Activated naive CD8-positive, alpha-beta T cell treated with anti-CD3 and anti-CD28 coated beads for 36 hours (primary cell): ENCODE data around the gene SMU1. TPM values are rescaled to one million over a fixed set of nuclear protein-coding genes. Genes with fewer than 3 reads are reported as not detected.

Experiments
- DNase-seq: peaks from one replicate; pipeline ENCODE4 v3.0.0; 2021
- H3K27ac Mint-ChIP-seq: one replicate; pipeline ENCODE4 v1.8.0; 2022; ENCODE audit warnings: mild to moderate bottlenecking, moderate library complexity, mixed read lengths
- H3K27me3 Mint-ChIP-seq: one replicate; pipeline ENCODE4 v1.8.0; 2022; ENCODE audit warnings: mild to moderate bottlenecking, mixed read lengths
- H3K36me3 Mint-ChIP-seq: one replicate; pipeline ENCODE4 v1.8.0; 2021; ENCODE audit warnings: mild to moderate bottlenecking, mixed read lengths
- H3K4me1 Mint-ChIP-seq: one replicate; pipeline ENCODE4 v1.8.0; 2021; ENCODE audit warnings: mixed read lengths
- H3K4me3 Mint-ChIP-seq: one replicate; pipeline ENCODE4 v1.8.0; 2022; ENCODE audit warnings: mild to moderate bottlenecking, moderate library complexity, mixed read lengths
- H3K9me3 Mint-ChIP-seq: one replicate; pipeline ENCODE4 v1.8.0; 2022; ENCODE audit warnings: mixed read lengths
- total RNA-seq, 2 experiments: library from RNA; stranded (reverse); gene quantifications; one replicate each; pipeline ENCODE4 v1.2.3, GENCODE V29; 2021

Gene SMU1
- 10 to 100 TPM; 27.0 to 28.9 TPM for total RNA-seq

DNA sequence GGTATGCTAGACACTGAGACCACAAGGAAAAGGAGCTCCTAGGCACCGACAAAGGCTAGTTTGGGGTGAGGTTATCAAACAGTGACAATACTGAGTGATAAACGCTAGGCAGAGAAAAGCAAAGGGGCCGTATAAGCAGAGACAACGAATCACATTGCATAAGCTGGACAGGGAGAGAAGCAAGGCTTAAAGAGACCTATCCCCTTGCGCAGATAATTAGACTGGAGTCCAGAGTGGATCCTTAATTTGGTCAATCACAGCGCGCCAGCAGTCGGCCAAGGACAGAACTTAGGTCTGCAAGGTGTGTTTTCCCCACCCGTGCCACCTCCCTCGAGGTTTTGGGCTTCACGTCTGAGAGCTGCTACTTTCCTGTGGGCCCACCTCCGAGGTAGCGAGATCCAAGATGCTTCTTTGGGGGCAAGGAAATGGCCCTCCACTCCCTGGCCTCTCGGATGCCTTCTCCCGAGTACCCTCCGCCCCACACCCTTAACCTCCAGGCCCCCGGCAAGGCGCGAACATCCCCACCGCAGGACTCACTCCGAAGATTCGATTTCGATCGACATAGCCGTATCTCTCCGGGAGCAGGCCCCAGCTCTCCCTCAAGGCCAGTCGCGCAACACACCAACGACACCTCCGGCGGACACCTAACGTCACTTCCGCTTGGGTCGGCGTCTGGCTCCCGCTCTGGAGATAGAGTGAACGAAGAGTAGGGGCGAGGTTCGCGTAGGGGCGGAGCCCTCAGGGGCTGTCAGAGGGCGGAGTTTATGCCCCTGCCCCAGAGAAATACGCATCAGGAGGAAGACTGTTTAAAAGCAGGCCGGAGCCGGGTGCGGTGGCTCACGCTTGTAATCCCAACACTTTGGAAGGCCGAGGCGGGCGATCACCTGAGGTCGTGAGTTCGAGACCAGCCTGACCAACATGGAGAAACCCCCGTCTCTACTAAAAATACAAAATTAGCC is at the start of gene SMU1:
TSS of gene SMU1 (minus strand) at position 629 of the 959 bp plus-strand sequence. CDS start at position 563, 66 bp downstream.
- Mint-ChIP-seq H3K4me3 (peak within 1 kb of the TSS; percentile 96), H3K36me3 (peaks cover 20% of the 10 kb centered on the region), H3K27ac (peak within 1 kb of the TSS; percentile 99), H3K9me3 (no peaks in the 10 kb centered on the region), H3K4me1 (peaks cover 35% of the 10 kb centered on the region), H3K27me3 (no peaks in the 10 kb centered on the region)
- peak; percentile 96 for DNase-seq

DNA sequence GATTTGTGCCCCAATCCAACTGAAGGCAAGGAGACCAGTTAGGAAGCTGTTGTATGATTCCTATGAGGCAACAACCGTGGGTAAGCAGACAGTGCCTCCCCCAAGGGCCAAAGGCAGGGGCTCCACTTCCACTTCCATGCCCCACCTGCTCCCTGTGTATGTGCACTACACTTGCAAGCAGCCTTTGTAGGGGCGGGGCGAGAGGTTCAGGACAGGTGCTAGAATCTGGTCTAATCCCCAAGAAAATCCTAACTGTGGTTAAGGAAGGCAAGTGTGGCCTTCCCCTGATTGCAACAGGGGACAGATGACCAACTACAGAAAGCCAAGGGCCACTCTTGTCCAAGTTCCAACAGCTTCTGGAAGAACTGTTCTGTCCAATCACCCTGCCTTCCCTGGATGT is 49.0 kb upstream of the SMU1 start:
- Mint-ChIP-seq H3K9me3 (no peaks in the 10 kb centered on the region), H3K36me3 (peaks cover 34% of the 10 kb centered on the region), H3K27ac (no peak overlapping the region), H3K27me3 (no peaks in the 10 kb centered on the region), H3K4me3 (no peak overlapping the region), H3K4me1 (peaks cover 15% of the 10 kb centered on the region)
- no peak for DNase-seq

DNA sequence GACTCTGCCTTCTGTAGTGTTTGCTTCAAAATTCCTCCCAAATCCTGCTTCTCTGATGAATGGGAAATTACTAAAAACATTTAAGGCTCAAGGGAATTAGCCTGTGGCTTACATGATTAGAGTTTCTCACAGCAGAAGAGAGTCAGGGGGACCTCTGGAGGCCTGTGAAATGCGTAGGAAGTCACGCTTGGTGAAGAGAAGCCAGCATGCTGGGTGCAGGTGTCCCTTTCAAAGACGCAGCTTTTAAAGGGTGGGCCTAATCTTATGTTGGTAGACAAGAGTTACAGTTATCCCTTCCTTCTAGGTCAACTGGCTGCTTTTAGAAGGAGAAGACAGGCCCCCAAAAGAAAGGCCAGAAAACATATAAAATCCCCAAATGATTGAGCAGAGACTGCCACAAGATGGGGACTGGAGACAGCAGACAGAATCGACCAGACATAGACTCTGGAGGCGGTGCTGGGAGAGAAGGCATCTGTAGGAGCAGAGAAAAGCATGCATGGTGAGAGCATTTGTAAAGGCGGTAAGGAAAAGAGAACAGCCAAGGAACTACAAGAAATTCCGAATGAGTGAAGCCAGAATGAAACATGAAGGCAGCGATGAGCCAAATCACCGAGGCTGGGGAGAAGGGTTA is 48.4 kb upstream of the SMU1 start:
- Mint-ChIP-seq H3K27ac (peak overlapping the region; percentile 21), H3K4me1 (peaks cover 11% of the 10 kb centered on the region), H3K27me3 (no peaks in the 10 kb centered on the region), H3K36me3 (peaks cover 35% of the 10 kb centered on the region), H3K4me3 (no peak overlapping the region), H3K9me3 (no peaks in the 10 kb centered on the region)
- DNase-seq, result no peak

DNA sequence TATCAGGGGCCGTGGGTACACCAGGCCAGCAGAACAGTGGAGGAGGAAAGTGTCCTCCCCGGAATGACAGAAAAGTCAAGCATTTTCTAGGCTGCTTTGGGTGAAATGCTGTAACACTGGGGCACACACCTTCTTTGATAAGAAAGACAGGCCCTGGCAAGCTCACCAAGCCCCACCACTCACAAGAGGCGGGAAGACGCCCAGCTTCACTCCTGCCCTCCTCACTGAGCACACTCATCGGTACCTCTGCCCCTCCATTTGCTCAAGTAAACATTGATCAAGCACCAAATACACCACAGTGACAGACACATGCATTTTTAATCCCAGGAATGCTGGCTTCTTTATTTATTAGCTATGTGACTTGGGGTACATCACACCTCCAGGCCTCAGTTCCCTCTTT is 47.6 kb upstream of the SMU1 start:
- Mint-ChIP-seq H3K4me3 (no peak overlapping the region), H3K4me1 (peaks cover 10% of the 10 kb centered on the region), H3K36me3 (peaks cover 34% of the 10 kb centered on the region), H3K9me3 (no peaks in the 10 kb centered on the region), H3K27ac (no peak overlapping the region), H3K27me3 (no peaks in the 10 kb centered on the region)
- DNase-seq, result no peak

DNA sequence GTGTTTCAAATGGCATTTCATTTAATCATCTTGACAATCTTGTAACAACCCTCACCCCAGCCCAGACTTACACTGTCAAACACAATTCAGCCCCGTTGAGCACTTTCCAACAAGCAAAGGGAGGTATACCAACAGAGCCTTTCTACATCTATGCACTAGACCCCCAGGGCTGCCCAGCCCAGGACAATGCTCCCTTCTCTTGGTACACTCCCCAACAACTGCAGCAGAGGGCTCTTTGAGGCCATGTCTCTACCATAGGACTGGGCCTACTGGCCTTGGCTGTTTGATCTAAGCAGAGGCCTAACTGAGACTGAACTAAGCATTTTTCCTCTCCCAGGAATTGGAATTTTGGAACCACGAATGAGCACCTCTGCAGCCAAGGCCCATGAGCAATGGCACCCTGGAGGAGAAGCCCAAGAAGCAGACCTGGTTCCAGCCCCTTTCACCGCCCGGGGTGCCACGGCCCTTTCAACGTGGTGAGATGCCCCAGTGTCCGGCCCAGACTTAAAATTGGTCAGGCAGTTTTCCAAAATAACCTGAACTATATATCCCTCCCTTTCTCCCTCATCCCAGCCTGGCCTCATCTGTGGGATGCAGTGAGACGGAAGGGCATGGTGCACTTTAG is 47.0 kb upstream of the SMU1 start:
- Mint-ChIP-seq H3K27me3 (no peaks in the 10 kb centered on the region), H3K27ac (no peak overlapping the region), H3K36me3 (peaks cover 32% of the 10 kb centered on the region), H3K9me3 (no peaks in the 10 kb centered on the region), H3K4me3 (no peak overlapping the region), H3K4me1 (peaks cover 12% of the 10 kb centered on the region)
- no peak for DNase-seq

DNA sequence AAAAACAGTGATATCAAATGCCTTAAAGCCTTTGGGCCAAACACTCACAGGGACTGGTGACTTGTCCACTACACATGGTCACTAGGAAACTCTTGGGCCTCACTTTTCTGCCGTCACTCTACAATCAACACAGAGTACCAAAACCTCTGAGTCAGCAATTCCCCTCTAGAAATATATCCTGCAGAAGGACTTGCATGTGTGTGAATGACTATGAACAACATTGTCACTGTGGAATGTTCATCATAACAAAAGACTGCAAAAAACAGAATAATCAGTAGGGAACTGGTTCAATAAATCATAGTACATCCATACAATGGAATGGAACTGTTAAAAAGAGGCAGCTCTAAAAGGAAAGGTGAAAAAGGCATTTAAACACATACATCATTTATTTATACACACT is 44.1 kb upstream of the SMU1 start:
- Mint-ChIP-seq H3K4me1 (peaks cover 20% of the 10 kb centered on the region), H3K36me3 (peaks cover 18% of the 10 kb centered on the region), H3K27me3 (no peaks in the 10 kb centered on the region), H3K4me3 (no peak overlapping the region), H3K27ac (no peak overlapping the region), H3K9me3 (no peaks in the 10 kb centered on the region)
- DNase-seq, result no peak

DNA sequence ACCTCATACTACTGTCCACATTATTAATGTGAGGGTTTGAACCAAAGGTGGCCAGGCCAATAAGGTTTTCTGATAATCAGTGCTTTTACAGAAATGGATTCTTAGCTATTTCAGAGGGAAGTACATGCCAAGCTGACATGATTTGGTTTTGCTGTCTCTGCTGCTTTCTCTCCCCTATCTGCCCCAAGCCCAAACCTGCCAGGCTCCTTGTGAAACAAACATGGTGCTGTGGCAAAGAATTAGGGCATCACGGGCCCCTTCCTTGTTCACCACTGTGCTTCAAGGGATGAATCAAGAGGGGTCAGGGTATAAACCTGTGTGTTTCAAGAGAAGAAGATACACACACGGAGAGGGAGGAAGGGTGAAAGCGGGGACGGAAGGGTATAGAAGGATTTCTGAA is 41.3 kb upstream of the SMU1 start:
- no peak overlapping the region for H3K27ac Mint-ChIP-seq
- no peaks in the 10 kb centered on the region for H3K9me3 Mint-ChIP-seq
- peaks cover 17% of the 10 kb centered on the region for H3K4me1 Mint-ChIP-seq
- H3K36me3 Mint-ChIP-seq, result peaks cover 24% of the 10 kb centered on the region
- no peak for DNase-seq
- no peaks in the 10 kb centered on the region for H3K27me3 Mint-ChIP-seq
- H3K4me3 Mint-ChIP-seq, result no peak overlapping the region

DNA sequence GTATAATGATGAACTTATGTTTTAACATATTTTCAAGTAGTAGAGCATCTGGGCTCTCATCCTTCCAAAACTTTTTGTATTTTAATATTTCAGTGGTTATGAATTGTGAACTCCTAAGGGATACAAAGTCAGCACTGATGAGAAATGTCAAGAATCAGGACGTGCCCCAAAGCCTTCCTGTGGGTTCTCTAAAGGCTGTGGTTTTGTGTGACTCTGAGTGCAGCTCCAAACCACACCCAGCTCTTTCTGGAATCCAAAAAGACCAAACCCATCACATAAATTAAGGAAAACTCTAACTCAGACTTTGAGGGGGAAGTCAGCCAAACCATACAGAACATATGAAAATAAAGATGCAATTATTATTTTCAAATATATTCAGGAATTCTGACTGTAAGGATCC is 40.8 kb upstream of the SMU1 start:
- Mint-ChIP-seq H3K27ac (peak overlapping the region; percentile 20), H3K36me3 (peaks cover 24% of the 10 kb centered on the region), H3K9me3 (no peaks in the 10 kb centered on the region), H3K4me3 (no peak overlapping the region), H3K4me1 (peaks cover 17% of the 10 kb centered on the region), H3K27me3 (no peaks in the 10 kb centered on the region)
- no peak for DNase-seq

DNA sequence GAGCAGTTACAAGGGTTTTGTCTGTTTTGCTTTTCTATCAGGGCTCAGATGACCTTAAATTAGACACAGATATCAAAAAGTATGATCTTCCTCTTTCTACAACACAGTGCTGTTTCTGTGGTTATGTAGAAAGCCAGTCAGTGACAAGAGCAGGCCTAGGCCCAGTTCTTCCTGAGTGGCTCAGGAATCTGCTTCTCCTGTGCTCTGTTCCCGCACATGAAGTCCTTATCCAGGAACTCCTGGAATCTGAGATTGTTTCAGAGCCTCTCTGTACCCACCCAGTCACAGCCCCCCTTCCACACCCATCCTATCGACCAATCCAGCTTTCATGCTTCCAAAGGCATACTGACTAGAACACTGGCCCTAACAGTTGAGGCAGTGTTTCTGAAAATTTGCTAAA is 40.4 kb upstream of the SMU1 start:
- Mint-ChIP-seq H3K9me3 (no peaks in the 10 kb centered on the region), H3K27me3 (no peaks in the 10 kb centered on the region), H3K4me3 (no peak overlapping the region), H3K36me3 (peaks cover 21% of the 10 kb centered on the region), H3K27ac (peak overlapping the region; percentile 29), H3K4me1 (peaks cover 17% of the 10 kb centered on the region)
- DNase-seq, result no peak

DNA sequence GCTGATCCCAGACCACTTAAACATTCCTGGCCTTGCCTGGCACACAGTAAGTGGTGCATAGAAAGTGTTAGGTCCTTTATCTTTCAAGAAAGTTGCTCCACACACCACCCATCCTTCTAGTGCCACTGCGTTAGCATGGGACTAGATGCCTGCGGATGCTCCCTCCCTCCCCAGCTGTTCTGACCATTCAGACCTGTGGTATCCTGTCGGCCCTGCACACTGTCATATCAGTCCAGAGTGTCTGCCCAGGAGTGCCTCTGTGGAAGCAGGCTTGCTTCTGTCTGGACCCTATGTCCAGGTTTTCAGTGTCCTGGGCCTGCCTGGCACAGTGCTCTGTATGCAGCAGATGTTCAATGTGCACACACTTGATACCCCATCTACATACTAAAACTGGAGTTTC is 38.3 kb upstream of the SMU1 start:
- DNase-seq, result no peak
- Mint-ChIP-seq H3K27ac (no peak overlapping the region), H3K27me3 (no peaks in the 10 kb centered on the region), H3K9me3 (no peaks in the 10 kb centered on the region), H3K4me1 (peaks cover 17% of the 10 kb centered on the region), H3K36me3 (peaks cover 18% of the 10 kb centered on the region), H3K4me3 (no peak overlapping the region)

DNA sequence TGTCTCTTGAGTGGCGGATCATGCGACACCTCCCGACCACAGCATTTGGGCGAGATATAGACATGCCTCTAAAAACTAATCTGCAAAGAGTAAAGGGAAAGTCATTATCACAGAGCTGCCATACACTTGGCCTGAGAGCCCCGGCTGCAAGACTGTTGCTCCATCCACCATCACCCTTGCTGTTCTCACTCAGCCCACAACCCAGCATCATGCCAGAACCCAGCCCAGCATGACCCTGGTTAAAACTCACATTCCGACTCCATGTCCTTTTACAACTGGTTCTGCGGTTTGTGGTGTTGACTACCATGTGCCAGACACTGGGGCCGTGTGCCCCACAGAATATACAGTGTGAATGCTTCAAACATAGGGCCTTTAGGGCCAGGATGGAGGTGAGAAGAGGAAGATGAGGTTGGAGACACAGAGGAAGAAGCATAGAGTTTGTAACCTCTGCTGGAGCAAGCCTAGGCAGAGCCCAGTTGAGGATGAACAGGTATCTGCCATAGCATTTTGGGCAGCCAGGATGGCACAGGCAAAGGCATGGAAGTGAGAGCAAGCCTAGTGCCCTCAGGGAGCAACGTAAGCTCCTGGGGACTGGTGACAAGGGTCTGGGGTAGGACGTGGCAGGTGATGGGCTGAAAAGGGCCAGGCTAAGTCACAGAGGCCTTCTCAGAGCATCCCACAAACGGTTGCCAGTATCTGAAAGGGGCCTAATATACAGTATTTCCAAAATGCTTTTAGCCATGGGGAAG is 37.5 kb upstream of the SMU1 start:
- Mint-ChIP-seq H3K27ac (no peak overlapping the region), H3K36me3 (peaks cover 15% of the 10 kb centered on the region), H3K4me1 (peaks cover 15% of the 10 kb centered on the region), H3K4me3 (no peak overlapping the region), H3K9me3 (no peaks in the 10 kb centered on the region), H3K27me3 (no peaks in the 10 kb centered on the region)
- DNase-seq, result no peak

DNA sequence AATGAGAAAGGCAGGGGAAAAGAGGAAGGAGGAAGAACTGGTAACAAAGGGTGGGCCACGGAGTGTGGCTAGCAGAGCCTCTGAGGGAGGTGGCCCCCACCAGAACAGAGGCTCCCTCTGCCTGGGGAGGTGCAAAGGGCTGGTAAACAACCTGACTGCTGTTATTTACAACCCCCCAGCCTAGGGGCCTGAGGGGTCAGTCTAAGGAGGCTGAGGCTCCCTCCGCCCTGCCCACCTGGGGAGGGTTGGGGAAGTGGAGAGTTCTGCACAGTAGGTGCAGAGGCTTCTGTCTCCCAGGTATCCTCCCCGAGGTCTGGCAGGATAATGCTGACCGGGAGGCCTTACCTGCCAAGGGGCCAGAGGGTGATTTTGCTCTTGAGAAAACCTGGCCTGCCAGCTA is 35.6 kb upstream of the SMU1 start:
- peak overlapping the region; percentile 61 for H3K27ac Mint-ChIP-seq
- peaks cover 11% of the 10 kb centered on the region for H3K36me3 Mint-ChIP-seq
- H3K27me3 Mint-ChIP-seq, result no peaks in the 10 kb centered on the region
- no peaks in the 10 kb centered on the region for H3K9me3 Mint-ChIP-seq
- H3K4me1 Mint-ChIP-seq, result peaks cover 6% of the 10 kb centered on the region
- no peak overlapping the region for H3K4me3 Mint-ChIP-seq
- DNase-seq, result no peak

DNA sequence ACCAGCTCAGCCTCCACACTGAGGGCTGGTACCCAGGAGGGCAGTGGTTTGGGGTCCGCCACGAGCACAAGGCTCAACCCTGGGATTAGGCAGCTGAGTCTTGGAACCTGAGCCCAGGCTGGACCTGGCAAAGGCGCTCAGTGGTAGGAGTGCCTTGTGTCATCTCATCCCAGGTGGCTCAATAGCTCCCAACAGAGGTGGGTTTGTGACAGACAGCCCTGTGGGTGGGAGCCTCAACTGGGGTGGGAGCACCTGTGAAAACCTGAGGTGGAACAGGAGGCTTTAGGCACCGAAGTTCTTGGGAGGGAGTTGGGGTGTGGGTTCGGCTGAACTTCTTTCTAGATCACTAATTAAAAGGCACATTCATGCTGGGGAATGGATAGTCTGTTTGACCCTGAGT is 35.2 kb upstream of the SMU1 start:
- Mint-ChIP-seq H3K36me3 (peaks cover 11% of the 10 kb centered on the region), H3K4me1 (peaks cover 2% of the 10 kb centered on the region), H3K4me3 (no peak overlapping the region), H3K9me3 (no peaks in the 10 kb centered on the region), H3K27me3 (no peaks in the 10 kb centered on the region), H3K27ac (no peak overlapping the region)
- DNase-seq, result no peak

DNA sequence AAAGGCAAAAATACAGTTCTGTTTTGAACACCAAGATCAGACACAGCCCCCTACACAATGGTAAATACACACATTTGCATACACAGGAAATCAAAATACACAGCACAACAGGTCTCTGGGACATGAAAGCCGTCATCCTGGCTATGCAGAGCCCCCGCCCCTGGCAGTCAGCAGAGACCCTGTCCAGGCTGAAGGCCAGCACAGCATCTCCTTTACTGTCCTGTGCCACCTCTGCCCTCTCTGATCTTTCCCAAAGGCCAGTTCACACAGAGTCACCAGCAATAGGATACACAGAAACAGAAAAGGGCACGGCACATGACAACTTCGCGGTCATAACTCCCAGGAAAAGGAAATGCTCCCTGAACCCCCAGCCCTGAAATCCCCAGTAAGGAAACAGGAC is 34.2 kb upstream of the SMU1 start:
- Mint-ChIP-seq H3K9me3 (no peaks in the 10 kb centered on the region), H3K27ac (no peak overlapping the region), H3K4me3 (no peak overlapping the region), H3K36me3 (peaks cover 11% of the 10 kb centered on the region), H3K4me1 (peaks cover 2% of the 10 kb centered on the region), H3K27me3 (no peaks in the 10 kb centered on the region)
- DNase-seq, result no peak
